BE2C (cell line): ENCODE results near the gene ANP32D.
"Not testable (repeated sequence)": the region's sequence is repeated elsewhere in the genome, so short reads cannot be mapped to it uniquely, and the experiment has no call there.

Source experiments
- DNase-seq: peaks from one replicate; pipeline ENCODE4 v3.0.0-alpha.2; 2020
- H3K27me3 ChIP-seq: fragments of 250-450 bp; sonication (Bioruptor Pico); 2 replicates; pipeline ENCODE4 v1.5.1; 2020; ENCODE audit warnings: mild to moderate bottlenecking
- H3K36me3 ChIP-seq: fragments of 250-450 bp; sonication (Bioruptor Pico); 2 replicates; pipeline ENCODE4 v1.5.1; 2020; ENCODE audit warnings: mild to moderate bottlenecking
- H3K4me1 ChIP-seq: fragments of 250-450 bp; sonication (Bioruptor Pico); 2 replicates; pipeline ENCODE4 v1.5.1; 2020
- H3K4me3 ChIP-seq: 2 replicates; pipeline ENCODE4 v1.5.1; 2011; ENCODE audit warnings: low read depth, low read length
- H3K9me3 ChIP-seq: fragments of 250-450 bp; sonication (Bioruptor Pico); 2 replicates; pipeline ENCODE4 v1.5.1; 2020
- CTCF ChIP-seq: IDR thresholded peaks from 2 replicates; pipeline ENCODE4 v1.5.1; 2012; ENCODE audit warnings: mild to moderate bottlenecking, low read depth, low read length

ANP32D gene

GRCh38 chr12:48445538-48445937, 26.8 kb upstream of the ANP32D start:
- H3K4me3 ChIP-seq = no peak overlapping the region
- H3K36me3 ChIP-seq = no peaks in the 10 kb centered on the region
- no peaks in the 10 kb centered on the region for H3K4me1 ChIP-seq
- no peak for DNase-seq
- no peaks in the 10 kb centered on the region for H3K27me3 ChIP-seq
- no peaks in the 10 kb centered on the region for H3K9me3 ChIP-seq
- no peak for TF ChIP-seq CTCF

GRCh38 chr12:48446161-48446776, 26.1 kb upstream of the ANP32D start:
- Histone ChIP-seq H3K4me1 (no peaks in the 10 kb centered on the region), H3K36me3 (no peaks in the 10 kb centered on the region), H3K27me3 (no peaks in the 10 kb centered on the region), H3K4me3 (no peak overlapping the region), H3K9me3 (no peaks in the 10 kb centered on the region)
- no peak for DNase-seq
- TF ChIP-seq CTCF = no peak

DNA sequence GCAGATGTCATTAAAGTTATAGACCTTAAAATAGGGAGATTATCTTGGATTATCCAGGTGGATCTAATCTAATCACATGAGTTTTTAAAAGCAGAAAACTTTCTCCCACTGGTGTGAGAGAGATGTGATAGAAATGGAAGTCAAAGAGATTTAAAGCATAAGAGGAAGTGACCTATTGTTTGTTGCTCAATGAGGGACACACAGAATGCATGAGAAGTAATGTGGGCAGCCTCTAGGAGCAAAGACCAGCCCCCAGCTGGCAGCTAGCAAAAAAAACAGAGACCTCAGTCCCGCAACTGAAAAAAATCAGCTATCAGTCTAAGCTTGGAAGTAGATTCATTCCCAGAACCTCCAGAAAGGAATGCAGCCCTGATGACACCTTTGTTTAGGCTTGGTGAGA, 24.6 kb upstream of the ANP32D start:
- no peak for TF ChIP-seq CTCF
- Histone ChIP-seq H3K9me3 (no peaks in the 10 kb centered on the region), H3K36me3 (no peaks in the 10 kb centered on the region), H3K4me1 (no peaks in the 10 kb centered on the region), H3K27me3 (no peaks in the 10 kb centered on the region), H3K4me3 (no peak overlapping the region)
- DNase-seq = no peak

DNA sequence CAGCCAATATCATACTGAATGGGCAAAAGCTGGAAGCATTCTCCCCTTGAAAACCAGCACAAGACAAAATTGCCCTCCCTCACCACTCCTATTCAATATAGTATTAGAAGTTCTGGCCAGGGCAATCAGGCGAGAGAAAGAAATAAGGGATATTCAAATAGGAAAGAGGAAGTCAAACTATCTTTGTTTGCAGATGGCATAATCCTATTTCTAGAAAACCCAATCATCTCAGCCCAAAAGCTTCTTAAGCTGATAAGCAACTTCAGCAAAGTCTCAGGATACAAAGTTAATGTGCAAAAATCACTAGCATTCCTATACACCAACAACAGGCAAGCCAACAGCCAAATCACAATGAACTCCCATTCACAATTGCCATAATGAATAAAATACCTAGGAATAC, 21.0 kb upstream of the ANP32D start:
- Histone ChIP-seq H3K9me3 (no peaks in the 10 kb centered on the region), H3K36me3 (no peaks in the 10 kb centered on the region), H3K4me3 (no peak overlapping the region), H3K4me1 (no peaks in the 10 kb centered on the region), H3K27me3 (no peaks in the 10 kb centered on the region)
- no peak for DNase-seq
- TF ChIP-seq CTCF = no peak

GRCh38 chr12:48452961-48453360, 19.4 kb upstream of the ANP32D start:
- H3K4me3 ChIP-seq, H3K4me1 ChIP-seq, H3K9me3 ChIP-seq, H3K27me3 ChIP-seq, DNase-seq, H3K36me3 ChIP-seq: not testable (repeated sequence)

GRCh38 chr12:48454667-48455066, 17.7 kb upstream of the ANP32D start:
- Histone ChIP-seq H3K4me1 (no peaks in the 10 kb centered on the region), H3K9me3 (no peaks in the 10 kb centered on the region), H3K36me3 (no peaks in the 10 kb centered on the region), H3K27me3 (no peaks in the 10 kb centered on the region), H3K4me3 (no peak overlapping the region)
- TF ChIP-seq CTCF = 0 out of 2 replicates have a peak, but pooled peaks have one; percentile 6
- no peak for DNase-seq

DNA sequence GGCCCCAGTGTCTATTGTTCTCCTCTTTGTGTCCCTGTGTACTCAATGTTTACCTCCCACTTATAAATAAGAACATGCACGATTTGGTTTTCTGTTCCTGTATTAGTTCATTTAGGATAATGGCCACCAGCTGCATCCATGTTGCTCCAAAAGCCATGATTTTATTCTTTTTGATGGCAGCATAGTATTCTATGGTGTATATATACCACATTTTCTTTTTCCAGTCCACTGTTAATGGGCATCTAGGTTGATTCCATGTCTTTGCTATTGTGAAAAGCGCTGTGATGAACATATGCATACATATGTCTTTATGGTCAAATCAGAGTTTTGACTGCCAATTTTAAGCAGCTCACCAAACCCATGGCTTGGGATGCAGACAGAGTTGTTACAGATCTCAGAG, 17.2 kb upstream of the ANP32D start:
- TF ChIP-seq CTCF = no peak
- H3K4me3 ChIP-seq = no peak overlapping the region
- no peaks in the 10 kb centered on the region for H3K36me3 ChIP-seq
- no peak for DNase-seq
- no peaks in the 10 kb centered on the region for H3K9me3 ChIP-seq
- no peaks in the 10 kb centered on the region for H3K27me3 ChIP-seq
- no peaks in the 10 kb centered on the region for H3K4me1 ChIP-seq
